Lung microvascular endothelial cell (primary cell): Measurements from ENCODE around the gene MAFG. TPM values are rescaled to one million over a fixed set of nuclear protein-coding genes. Genes with fewer than 3 reads are reported as not detected.
A peak's percentile ranks its signal among the peaks of the same experiment; 100 is the strongest.

Experiments used
- DNase-seq, 2 donors: peaks; one replicate each; pipeline versions ENCODE4 v3.0.0 to v3.0.0-alpha.2; 2010; ENCODE audit warnings: low read depth in 2 of 2
- total RNA-seq: library from RNA; depleted of rRNA; stranded (reverse); fragments of >200 nt; gene quantifications from 2 replicates; pipeline ENCODE4 v1.2.1, GENCODE V29; 2014

MAFG gene
- total RNA-seq, 1 donor from 2014 or later: 17.1 TPM

DNA sequence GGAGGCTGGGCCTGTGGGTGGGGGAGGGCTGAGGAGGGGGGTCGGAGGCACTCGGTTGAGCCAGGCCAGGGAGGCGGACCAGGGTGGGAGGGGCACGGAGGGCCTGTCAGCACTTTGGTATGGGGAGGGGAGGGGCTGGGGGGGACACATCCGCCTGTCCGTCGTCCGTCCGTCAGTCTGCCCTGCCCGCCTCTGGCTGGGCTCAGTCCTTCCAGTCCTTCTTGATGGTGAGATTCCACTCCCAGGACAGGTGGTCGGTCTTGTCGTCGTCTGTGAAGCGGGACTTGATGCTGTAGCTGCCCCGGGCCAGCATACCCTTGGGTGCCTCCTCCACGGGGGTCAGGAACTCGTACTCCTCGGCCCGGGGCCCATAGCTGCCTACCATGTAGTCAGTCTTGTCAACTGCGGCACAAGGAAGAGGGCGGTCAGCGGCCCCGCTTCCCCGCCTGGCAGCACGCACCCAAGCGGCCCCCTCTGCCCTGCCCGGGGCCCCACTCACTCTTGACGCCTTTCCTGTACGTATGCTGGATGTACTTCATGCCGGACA is 58.8 kb downstream of the MAFG start:
- DNase-seq: peak; percentile 39 to 58

Other genes starting within 250 kb of the MAFG start
- 28.6 and 29.4 TPM in 2 replicates for gene ARL16, start 243.9 kb downstream of the MAFG start, total RNA-seq
- 43.2 and 45.2 TPM in 2 replicates for gene HGS, start 243.7 kb downstream of the MAFG start, total RNA-seq
- 7.8 and 8.7 TPM in 2 replicates for gene MRPL12, start 224.4 kb downstream of the MAFG start, total RNA-seq
- 6.7 and 11.8 TPM in 2 replicates for gene SLC25A10, start 215.5 kb downstream of the MAFG start, total RNA-seq
- not detected in 2 replicates for gene GCGR, start 123.6 kb downstream of the MAFG start, total RNA-seq
- 93.7 and 178 TPM in 2 replicates for gene MCRIP1, start 94.4 kb downstream of the MAFG start, total RNA-seq
- gene PPP1R27, start 92.7 kb downstream of the MAFG start, total RNA-seq: not detected in 2 replicates
- gene P4HB, start 67.2 kb downstream of the MAFG start, total RNA-seq: 504 and 688 TPM in 2 replicates
- gene ARHGDIA, start 56.4 kb downstream of the MAFG start, total RNA-seq: 91.7 and 92.9 TPM in 2 replicates
- gene ALYREF, start 36.1 kb downstream of the MAFG start, total RNA-seq: 107 and 136 TPM in 2 replicates
- gene ANAPC11, start 36.0 kb downstream of the MAFG start, total RNA-seq: 102 and 112 TPM in 2 replicates
- under 0.01 TPM in 1 of 2 replicates, not detected in the other for gene NPB, start 25.5 kb downstream of the MAFG start, total RNA-seq
- 24.0 and 27.6 TPM in 2 replicates for gene PCYT2, start 16.3 kb downstream of the MAFG start, total RNA-seq
- gene SIRT7, start 9.6 kb downstream of the MAFG start, total RNA-seq: 11.3 and 13.1 TPM in 2 replicates
- gene PYCR1, start 9.6 kb upstream of the MAFG start, total RNA-seq: 52.3 and 60.9 TPM in 2 replicates
- gene MYADML2, start 19.5 kb upstream of the MAFG start, total RNA-seq: not detected in 2 replicates
- gene NOTUM, start 33.5 kb upstream of the MAFG start, total RNA-seq: under 0.01 TPM in 2 replicates
- gene ASPSCR1, start 49.9 kb upstream of the MAFG start, total RNA-seq: 17.7 and 23.2 TPM in 2 replicates
- 30.1 and 31.5 TPM in 2 replicates for gene CENPX, start 95.1 kb upstream of the MAFG start, total RNA-seq
- gene LRRC45, start 95.6 kb upstream of the MAFG start, total RNA-seq: 7.6 and 8.3 TPM in 2 replicates
- gene RAC3, start 103.9 kb upstream of the MAFG start, total RNA-seq: 9.7 and 18.3 TPM in 2 replicates
- gene DCXR, start 110.0 kb upstream of the MAFG start, total RNA-seq: 35.5 and 37.7 TPM in 2 replicates
- gene RFNG, start 124.1 kb upstream of the MAFG start, total RNA-seq: 10.0 and 16.3 TPM in 2 replicates
- gene GPS1, start 124.2 kb upstream of the MAFG start, total RNA-seq: 61.9 and 64.1 TPM in 2 replicates
- 30.7 and 35.5 TPM in 2 replicates for gene DUS1L, start 138.1 kb upstream of the MAFG start, total RNA-seq
- 35.1 and 43.4 TPM in 2 replicates for gene FASN, start 170.5 kb upstream of the MAFG start, total RNA-seq